SK-N-SH treated with all-trans-retinoic acid at 6 μM for 48 hours (cell line): ENCODE measurements around the gene PDCD5.
"Not testable (repeated sequence)": the region's sequence is repeated elsewhere in the genome, so short reads cannot be mapped to it uniquely, and the experiment has no call there.

ENCODE experiments used
- ATAC-seq: fragments of 200-7000 bp; cut with Tn5 transposase; 3 replicates; pipeline ENCODE4 v1.9.1; 2020; ENCODE audit warnings: mild to moderate bottlenecking, moderate library complexity
- ARNTL ChIP-seq: fragments of 450-650 bp; formaldehyde crosslinking; IDR thresholded peaks from 2 replicates; pipeline ENCODE4 v1.5.0; 2020; ENCODE audit warnings: low read depth, mild to moderate bottlenecking, moderate library complexity, borderline replicate concordance
- BACH2 ChIP-seq: fragments of 250-450 bp; sonication (Bioruptor Pico); IDR thresholded peaks from 2 replicates; pipeline ENCODE4 v1.9.0; 2021; ENCODE audit warnings: mild to moderate bottlenecking, borderline replicate concordance
- CSDC2 ChIP-seq: fragments of 250-450 bp; sonication (Bioruptor Pico); IDR thresholded peaks from 2 replicates; pipeline ENCODE4 v1.5.0; 2020; ENCODE audit warnings: mild to moderate bottlenecking, moderate library complexity
- GLIS3 ChIP-seq: fragments of 250-450 bp; sonication (Bioruptor Pico); IDR thresholded peaks from 2 replicates; pipeline ENCODE4 v1.5.0; 2020; ENCODE audit warnings: mild to moderate bottlenecking, moderate library complexity
- ISL1 ChIP-seq: fragments of 250-450 bp; sonication (Bioruptor Pico); IDR thresholded peaks from 2 replicates; pipeline ENCODE4 v2.1.2; 2022; ENCODE audit warnings: mild to moderate bottlenecking, moderate library complexity
- RARB ChIP-seq: fragments of 250-450 bp; sonication (Bioruptor Pico); IDR thresholded peaks from 2 replicates; pipeline ENCODE4 v1.8.0; 2021; ENCODE audit warnings: mild to moderate bottlenecking, moderate library complexity
- SNAI2 ChIP-seq: fragments of 250-450 bp; sonication (Bioruptor Pico); IDR thresholded peaks from 2 replicates; pipeline ENCODE4 v1.5.0; 2020; ENCODE audit warnings: mild to moderate bottlenecking, moderate library complexity
- TCF4 ChIP-seq: fragments of 250-450 bp; sonication (Bioruptor Pico); IDR thresholded peaks from 2 replicates; pipeline ENCODE4 v1.8.0; 2021; ENCODE audit warnings: mild to moderate bottlenecking, moderate library complexity, borderline replicate concordance
- TOX ChIP-seq: fragments of 250-450 bp; sonication (Bioruptor Pico); IDR thresholded peaks from 2 replicates; pipeline ENCODE4 v1.8.0; 2021; ENCODE audit warnings: mild to moderate bottlenecking, moderate library complexity, borderline replicate concordance
- ZC3H10 ChIP-seq: fragments of 250-450 bp; sonication (Bioruptor Pico); IDR thresholded peaks from 2 replicates; pipeline ENCODE4 v1.5.1; 2021; ENCODE audit warnings: mild to moderate bottlenecking, moderate library complexity
- ZFP3 ChIP-seq: fragments of 250-450 bp; sonication (Bioruptor Pico); IDR thresholded peaks from 2 replicates; pipeline ENCODE4 v1.5.0; 2020; ENCODE audit warnings: mild to moderate bottlenecking, moderate library complexity
- ZFP30 ChIP-seq: fragments of 450-650 bp; formaldehyde crosslinking; IDR thresholded peaks from 2 replicates; pipeline ENCODE4 v1.5.0; 2022; ENCODE audit warnings: mild to moderate bottlenecking, moderate library complexity
- ZNF565 ChIP-seq: fragments of 450-650 bp; formaldehyde crosslinking; conservative IDR thresholded peaks from 2 replicates; pipeline ENCODE4 v1.5.0; 2020; ENCODE audit warnings: low read depth, mild to moderate bottlenecking, moderate library complexity
- ZNF70 ChIP-seq: fragments of 450-650 bp; formaldehyde crosslinking; IDR thresholded peaks from 2 replicates; pipeline ENCODE4 v1.5.0; 2020; ENCODE audit warnings: mild to moderate bottlenecking, moderate library complexity
- ZNF8 ChIP-seq: fragments of 450-650 bp; formaldehyde crosslinking; IDR thresholded peaks from 2 replicates; pipeline ENCODE4 v1.5.0; 2020; ENCODE audit warnings: mild to moderate bottlenecking, moderate library complexity
- TF ChIP-seq, protein P1 (sequence below): fragments of 250-450 bp; sonication (Bioruptor Pico); IDR thresholded peaks from 2 replicates; pipeline ENCODE4 v1.8.0; 2021; ENCODE audit warnings: low read depth, mild to moderate bottlenecking, moderate library complexity, borderline replicate concordance
- TF ChIP-seq, protein P2 (sequence below): fragments of 250-450 bp; sonication (Bioruptor Pico); IDR thresholded peaks from 2 replicates; pipeline ENCODE4 v1.5.1; 2021; ENCODE audit warnings: mild to moderate bottlenecking, moderate library complexity
- TF ChIP-seq, protein P3 (sequence below): fragments of 250-450 bp; sonication (Bioruptor Pico); IDR thresholded peaks from 2 replicates; pipeline ENCODE4 v1.5.0; 2020; ENCODE audit warnings: mild to moderate bottlenecking, moderate library complexity
- TF ChIP-seq, protein P4 (sequence below): fragments of 250-450 bp; sonication (Bioruptor Pico); IDR thresholded peaks from 2 replicates; pipeline ENCODE4 v1.5.1; 2020; ENCODE audit warnings: low read depth, mild to moderate bottlenecking, moderate library complexity
- TF ChIP-seq, protein P5 (sequence below): fragments of 250-450 bp; sonication (Bioruptor Pico); IDR thresholded peaks from 2 replicates; pipeline ENCODE4 v1.8.0; 2020; ENCODE audit warnings: mild to moderate bottlenecking, moderate library complexity, borderline replicate concordance

The PDCD5 gene

DNA sequence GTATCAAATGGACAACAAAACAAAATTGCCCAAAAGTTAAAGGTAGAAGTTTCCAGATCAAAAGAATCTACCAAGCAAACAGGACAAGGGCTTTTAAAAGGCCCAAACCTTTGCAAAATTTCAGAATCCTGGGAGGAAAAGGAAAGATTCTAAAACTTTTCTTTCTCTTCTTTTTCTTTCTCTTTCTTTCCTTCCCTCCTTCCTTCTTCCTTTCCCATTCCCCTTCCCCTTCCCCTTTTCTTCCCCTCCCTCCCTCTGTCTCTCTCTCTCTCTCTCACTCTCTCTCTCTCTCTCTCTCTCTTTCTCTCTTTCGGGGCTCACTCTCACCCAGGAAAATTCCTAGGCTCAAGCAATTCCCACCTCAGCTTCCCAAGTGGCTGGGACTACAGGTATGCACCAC, 4.2 kb upstream of the PDCD5 start:
- TF ChIP-seq ZFP3 (CRISPR knock-in tag) (no peak), BACH2 (CRISPR knock-in tag) (no peak), GLIS3 (no peak), ZNF8 (CRISPR knock-in tag) (no peak), TCF4 (CRISPR knock-in tag) (no peak), RARB (no peak), ZNF70 (CRISPR knock-in tag) (no peak), ZC3H10 (CRISPR knock-in tag) (no peak)
- TF ChIP-seq, protein P1, sequence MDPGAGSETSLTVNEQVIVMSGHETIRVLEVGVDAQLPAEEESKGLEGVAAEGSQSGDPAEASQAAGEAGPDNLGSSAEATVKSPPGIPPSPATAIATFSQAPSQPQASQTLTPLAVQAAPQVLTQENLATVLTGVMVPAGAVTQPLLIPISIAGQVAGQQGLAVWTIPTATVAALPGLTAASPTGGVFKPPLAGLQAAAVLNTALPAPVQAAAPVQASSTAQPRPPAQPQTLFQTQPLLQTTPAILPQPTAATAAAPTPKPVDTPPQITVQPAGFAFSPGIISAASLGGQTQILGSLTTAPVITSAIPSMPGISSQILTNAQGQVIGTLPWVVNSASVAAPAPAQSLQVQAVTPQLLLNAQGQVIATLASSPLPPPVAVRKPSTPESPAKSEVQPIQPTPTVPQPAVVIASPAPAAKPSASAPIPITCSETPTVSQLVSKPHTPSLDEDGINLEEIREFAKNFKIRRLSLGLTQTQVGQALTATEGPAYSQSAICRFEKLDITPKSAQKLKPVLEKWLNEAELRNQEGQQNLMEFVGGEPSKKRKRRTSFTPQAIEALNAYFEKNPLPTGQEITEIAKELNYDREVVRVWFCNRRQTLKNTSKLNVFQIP (CRISPR knock-in tag) = no peak
- TF ChIP-seq, protein P2, sequence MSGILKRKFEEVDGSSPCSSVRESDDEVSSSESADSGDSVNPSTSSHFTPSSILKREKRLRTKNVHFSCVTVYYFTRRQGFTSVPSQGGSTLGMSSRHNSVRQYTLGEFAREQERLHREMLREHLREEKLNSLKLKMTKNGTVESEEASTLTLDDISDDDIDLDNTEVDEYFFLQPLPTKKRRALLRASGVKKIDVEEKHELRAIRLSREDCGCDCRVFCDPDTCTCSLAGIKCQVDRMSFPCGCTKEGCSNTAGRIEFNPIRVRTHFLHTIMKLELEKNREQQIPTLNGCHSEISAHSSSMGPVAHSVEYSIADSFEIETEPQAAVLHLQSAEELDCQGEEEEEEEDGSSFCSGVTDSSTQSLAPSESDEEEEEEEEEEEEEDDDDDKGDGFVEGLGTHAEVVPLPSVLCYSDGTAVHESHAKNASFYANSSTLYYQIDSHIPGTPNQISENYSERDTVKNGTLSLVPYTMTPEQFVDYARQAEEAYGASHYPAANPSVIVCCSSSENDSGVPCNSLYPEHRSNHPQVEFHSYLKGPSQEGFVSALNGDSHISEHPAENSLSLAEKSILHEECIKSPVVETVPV (CRISPR knock-in tag) = no peak
- TF ChIP-seq, protein P3, sequence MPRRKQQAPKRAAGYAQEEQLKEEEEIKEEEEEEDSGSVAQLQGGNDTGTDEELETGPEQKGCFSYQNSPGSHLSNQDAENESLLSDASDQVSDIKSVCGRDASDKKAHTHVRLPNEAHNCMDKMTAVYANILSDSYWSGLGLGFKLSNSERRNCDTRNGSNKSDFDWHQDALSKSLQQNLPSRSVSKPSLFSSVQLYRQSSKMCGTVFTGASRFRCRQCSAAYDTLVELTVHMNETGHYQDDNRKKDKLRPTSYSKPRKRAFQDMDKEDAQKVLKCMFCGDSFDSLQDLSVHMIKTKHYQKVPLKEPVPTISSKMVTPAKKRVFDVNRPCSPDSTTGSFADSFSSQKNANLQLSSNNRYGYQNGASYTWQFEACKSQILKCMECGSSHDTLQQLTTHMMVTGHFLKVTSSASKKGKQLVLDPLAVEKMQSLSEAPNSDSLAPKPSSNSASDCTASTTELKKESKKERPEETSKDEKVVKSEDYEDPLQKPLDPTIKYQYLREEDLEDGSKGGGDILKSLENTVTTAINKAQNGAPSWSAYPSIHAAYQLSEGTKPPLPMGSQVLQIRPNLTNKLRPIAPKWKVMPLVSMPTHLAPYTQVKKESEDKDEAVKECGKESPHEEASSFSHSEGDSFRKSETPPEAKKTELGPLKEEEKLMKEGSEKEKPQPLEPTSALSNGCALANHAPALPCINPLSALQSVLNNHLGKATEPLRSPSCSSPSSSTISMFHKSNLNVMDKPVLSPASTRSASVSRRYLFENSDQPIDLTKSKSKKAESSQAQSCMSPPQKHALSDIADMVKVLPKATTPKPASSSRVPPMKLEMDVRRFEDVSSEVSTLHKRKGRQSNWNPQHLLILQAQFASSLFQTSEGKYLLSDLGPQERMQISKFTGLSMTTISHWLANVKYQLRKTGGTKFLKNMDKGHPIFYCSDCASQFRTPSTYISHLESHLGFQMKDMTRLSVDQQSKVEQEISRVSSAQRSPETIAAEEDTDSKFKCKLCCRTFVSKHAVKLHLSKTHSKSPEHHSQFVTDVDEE (CRISPR knock-in tag) = no peak
- no peak for ATAC-seq

DNA sequence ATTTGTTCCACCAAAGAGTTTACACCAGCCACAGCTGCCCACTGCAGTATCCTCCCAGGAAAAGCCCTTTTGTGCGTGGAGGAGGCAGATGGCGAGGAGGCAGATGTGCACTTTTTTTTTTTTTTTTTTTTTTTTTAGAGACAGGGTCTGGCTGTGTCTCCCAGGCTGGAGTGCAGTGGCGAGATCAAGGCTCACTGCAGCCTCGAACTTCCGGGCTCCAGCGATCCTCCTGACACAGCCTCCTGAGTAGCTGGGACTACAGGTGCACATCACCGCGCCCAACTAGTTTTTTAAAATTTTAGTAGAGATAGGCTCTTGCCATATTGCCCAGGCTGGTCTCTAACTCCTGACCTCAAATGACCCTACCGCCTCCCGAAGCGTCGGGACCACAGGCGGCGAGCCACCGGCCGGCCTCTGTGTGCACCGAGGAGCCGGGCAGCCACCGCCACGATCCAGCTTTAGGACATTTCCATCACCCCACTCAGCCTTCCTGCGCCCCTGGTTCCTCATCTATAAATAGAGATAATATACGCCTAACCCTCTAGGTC, 563 bp upstream of the PDCD5 start:
- TF ChIP-seq, protein P4, sequence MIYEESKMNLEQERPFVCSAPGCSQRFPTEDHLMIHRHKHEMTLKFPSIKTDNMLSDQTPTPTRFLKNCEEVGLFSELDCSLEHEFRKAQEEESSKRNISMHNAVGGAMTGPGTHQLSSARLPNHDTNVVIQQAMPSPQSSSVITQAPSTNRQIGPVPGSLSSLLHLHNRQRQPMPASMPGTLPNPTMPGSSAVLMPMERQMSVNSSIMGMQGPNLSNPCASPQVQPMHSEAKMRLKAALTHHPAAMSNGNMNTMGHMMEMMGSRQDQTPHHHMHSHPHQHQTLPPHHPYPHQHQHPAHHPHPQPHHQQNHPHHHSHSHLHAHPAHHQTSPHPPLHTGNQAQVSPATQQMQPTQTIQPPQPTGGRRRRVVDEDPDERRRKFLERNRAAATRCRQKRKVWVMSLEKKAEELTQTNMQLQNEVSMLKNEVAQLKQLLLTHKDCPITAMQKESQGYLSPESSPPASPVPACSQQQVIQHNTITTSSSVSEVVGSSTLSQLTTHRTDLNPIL (CRISPR knock-in tag) = no peak
- TF ChIP-seq, protein P5, sequence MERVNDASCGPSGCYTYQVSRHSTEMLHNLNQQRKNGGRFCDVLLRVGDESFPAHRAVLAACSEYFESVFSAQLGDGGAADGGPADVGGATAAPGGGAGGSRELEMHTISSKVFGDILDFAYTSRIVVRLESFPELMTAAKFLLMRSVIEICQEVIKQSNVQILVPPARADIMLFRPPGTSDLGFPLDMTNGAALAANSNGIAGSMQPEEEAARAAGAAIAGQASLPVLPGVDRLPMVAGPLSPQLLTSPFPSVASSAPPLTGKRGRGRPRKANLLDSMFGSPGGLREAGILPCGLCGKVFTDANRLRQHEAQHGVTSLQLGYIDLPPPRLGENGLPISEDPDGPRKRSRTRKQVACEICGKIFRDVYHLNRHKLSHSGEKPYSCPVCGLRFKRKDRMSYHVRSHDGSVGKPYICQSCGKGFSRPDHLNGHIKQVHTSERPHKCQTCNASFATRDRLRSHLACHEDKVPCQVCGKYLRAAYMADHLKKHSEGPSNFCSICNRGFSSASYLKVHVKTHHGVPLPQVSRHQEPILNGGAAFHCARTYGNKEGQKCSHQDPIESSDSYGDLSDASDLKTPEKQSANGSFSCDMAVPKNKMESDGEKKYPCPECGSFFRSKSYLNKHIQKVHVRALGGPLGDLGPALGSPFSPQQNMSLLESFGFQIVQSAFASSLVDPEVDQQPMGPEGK (CRISPR knock-in tag) = no peak
- no peak for TF ChIP-seq BACH2 (CRISPR knock-in tag)
- TF ChIP-seq ZNF70 (CRISPR knock-in tag) = no peak
- no peak for TF ChIP-seq ZFP3 (CRISPR knock-in tag)
- no peak for TF ChIP-seq SNAI2 (CRISPR knock-in tag)
- no peak for TF ChIP-seq ZNF565
- TF ChIP-seq TCF4 (CRISPR knock-in tag) = no peak
- TF ChIP-seq, all 23 proteins: peak for 0
- ATAC-seq = peak; percentile 55

DNA sequence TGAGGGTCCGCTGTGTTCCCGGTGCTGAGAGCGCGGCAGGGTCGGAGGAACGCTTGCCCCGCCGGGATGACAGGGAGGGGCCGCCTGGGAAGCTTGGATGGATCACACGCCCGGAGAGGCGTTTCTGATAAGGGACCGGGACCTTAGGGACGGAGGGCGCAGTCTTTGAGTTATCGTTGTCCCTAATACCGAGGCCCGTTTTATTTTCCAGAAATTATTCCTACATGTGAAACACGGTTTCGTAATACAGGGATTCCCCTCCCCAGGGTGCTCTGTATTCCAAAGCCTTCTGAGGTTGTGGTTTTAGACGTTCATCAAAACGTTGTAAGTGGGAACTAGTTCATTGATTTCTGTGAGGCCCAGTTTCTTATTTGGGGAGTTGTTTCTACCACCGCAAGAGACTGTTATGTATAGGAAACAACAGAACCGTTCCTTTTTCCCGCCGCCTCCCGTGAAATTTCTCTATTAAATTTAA, 752 bp downstream of the PDCD5 start:
- peak; percentile 11 for ATAC-seq
- TF ChIP-seq ARNTL (CRISPR knock-in tag) = no peak
- TF ChIP-seq RARB = no peak
- TF ChIP-seq, protein P5 (CRISPR knock-in tag) = no peak
- no peak for TF ChIP-seq GLIS3
- TF ChIP-seq ZNF70 (CRISPR knock-in tag) = no peak
- no peak for TF ChIP-seq TCF4 (CRISPR knock-in tag)
- no peak for TF ChIP-seq TOX (CRISPR knock-in tag)
- TF ChIP-seq ZFP30 (CRISPR knock-in tag) = no peak
- TF ChIP-seq CSDC2 (CRISPR knock-in tag) = no peak
- TF ChIP-seq ISL1 = no peak
- no peak for TF ChIP-seq ZNF565
- TF ChIP-seq, protein P4 (CRISPR knock-in tag) = no peak
- TF ChIP-seq BACH2 (CRISPR knock-in tag) = no peak
- TF ChIP-seq, protein P2 (CRISPR knock-in tag) = no peak
- TF ChIP-seq ZNF8 (CRISPR knock-in tag) = no peak
- TF ChIP-seq SNAI2 (CRISPR knock-in tag) = no peak

DNA sequence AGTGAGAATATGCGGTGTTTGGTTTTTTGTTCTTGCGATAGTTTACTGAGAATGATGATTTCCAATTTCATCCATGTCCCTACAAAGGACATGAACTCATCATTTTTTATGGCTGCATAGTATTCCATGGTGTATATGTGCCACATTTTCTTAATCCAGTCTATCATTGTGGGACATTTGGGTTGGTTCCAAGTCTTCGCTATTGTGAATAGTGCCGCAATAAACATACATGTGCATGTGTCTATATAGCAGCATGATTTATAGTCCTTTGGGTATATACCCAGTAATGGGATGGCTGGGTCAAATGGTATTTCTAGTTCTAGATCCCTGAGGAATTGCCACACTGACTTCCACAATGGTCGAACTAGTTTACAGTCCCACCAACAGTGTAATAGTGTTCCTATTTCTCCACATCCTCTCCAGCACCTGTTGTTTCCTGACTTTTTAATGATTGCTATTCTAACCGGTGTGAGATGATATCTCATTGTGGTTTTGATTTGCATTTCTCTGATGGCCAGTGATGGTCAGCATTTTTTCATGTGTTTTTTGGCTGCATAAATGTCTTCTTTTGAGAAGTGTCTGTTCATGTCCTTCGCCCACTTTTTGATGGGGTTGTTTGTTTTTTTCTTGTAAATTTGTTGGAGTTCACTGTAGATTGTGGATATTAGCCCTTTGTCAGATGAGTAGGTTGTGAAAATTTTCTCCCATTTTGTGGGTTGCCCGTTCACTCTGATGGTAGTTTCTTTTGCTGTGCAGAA, 6.9 kb downstream of the PDCD5 start:
- not testable (repeated sequence) for ATAC-seq
